NCI-H226 (cell line): ENCODE measurements around the gene VARS1.
A peak's percentile ranks its signal among the peaks of the same experiment; 100 is the strongest.

ENCODE experiments used
- DNase-seq: peaks from one replicate; pipeline ENCODE4 v3.0.0-alpha.2; 2015

VARS1 gene

DNA sequence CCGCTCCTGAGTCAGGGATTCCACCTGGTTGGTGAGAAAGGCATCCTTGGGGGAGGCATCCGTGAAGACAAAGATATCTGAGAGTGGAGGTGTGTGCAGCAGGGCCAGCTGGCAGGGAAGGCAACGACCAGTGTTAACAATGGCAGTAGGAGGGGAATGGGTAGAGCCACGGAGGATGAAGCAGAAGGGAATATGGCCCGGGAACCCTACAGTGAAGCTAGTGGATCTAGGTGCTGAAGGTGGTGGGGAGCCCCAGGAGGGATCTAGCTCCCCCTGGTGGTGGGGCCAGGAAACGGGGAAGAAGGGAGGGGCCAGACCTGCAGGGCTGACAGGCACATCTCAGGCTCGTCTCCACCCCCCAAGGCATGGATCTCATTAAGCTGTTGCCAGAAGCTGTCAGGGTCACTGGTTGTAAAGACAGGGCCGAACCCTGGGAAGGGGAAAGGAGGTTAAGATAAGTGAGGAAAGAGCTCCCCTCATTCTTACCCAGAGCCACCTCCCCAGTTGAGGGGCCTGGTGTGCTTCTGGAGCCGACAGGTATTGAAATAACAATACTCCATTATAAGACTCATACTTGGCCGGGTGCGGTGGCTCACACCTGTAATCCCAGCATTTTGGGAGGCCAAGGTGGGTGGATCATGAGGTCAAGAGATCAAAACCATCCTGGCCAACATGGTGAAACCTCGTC, 25.7 kb downstream of the VARS1 start:
- peak; percentile 39 for DNase-seq

DNA sequence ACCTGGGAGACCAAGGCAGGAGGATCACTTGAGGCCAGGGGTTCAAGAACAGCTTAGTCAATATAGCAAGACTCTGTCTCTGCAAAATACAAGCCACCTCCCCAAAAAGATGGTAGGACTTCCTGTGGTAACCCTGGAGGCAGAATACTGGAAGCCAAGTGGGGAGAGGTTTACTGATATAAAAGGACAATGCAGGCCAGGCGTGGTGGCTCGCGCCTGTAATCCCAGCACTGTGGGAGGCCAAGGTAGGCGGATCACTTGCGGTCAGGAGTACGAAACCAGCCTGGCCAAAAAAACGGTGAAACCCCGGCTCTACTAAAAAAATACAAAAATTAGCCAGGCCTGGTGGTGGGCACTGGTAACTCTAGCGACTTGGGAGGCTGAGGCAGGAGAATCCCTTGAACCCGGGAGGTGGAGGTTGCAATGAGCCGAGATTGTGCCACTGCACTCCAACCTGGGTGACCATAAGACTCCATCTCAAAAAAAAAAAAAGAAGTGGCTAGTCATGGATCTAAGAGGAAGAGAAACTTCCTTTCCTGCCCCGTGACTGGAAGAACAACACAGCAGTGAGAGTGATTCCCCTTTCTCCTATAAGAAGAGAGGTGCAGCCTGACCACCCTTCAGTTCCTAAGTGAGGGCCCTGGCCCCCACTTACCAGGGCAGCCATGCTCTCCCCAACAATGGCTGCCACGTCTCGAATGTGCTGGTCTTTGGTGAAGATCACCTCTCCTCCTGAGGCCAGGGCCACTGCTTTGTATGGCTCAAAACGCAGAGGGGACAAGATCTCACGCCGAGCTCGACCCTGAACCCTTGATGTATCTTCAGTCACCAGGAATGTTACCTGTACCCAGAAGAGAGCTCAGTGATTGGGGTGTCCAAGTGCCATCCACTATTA, 26.9 kb downstream of the VARS1 start:
- no peak for DNase-seq

DNA sequence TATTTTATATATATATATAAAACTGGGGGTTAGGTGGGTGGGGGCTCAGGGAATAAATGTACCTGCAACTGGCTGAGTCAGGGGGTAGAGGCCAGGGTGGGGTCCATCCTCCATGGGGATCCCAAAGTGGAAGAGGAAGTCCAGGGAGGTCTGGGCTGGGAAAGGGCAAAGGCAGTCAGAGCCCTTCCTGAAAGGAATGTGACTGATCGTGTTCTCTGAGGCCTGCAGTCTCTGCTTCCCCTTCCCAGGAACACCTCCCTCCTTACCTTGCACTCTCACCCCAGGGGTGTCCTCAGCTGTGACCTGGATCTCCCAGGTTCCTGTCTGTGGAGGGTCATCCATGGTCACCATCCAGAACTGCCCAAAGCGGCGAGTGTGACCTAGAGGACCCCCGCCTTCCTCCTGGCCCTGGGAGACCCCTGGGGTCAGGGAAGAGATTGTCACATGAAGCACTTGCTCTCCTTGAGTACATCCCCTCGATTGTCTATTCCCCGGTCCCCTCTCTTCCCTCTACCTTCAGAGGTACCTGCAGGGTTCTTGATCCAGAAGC, 28.4 kb downstream of the VARS1 start:
- no peak for DNase-seq

DNA sequence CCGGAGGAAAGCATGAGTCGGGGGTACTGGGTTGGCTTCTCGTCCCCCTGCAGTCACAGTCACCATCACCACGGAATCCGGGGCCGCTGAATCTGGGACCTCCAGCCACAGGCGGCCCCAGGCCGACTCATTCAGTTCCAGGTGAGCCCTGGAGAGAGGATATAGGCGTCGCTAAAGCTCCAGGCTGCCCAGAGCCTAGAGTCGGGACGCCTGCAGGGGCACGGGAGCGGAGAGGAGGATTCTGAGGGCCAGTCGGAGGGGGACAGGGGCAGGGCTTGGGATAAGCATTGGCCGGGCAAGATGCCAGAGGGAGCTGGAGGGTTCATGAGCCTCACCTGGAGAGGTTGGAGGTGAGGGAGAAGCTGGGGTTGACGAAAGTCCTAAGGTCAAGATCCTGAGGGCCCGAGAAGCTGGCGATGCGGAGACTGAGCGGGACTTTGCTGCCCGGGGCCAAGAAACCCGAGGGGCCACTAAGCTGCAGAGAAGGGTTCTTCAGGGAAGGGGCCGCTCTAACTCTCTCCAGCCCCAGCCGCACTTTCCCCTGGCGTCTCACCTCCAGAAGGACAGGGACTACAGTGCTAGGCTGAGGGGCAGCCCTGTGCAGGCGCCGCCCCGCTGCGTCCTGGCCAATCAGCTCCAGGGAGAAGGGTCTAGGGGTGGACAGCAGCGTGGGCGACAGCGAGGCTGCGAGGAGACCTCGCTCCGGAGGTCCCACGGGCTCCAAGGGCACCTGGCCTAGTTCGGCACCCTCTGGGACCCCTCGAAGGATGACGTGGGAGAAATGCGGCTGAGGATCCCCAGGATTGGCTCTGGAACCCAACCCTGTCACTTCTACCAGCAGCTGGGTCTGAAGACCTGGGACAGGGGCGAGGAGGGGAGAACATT, 29.4 kb downstream of the VARS1 start:
- DNase-seq = no peak

DNA sequence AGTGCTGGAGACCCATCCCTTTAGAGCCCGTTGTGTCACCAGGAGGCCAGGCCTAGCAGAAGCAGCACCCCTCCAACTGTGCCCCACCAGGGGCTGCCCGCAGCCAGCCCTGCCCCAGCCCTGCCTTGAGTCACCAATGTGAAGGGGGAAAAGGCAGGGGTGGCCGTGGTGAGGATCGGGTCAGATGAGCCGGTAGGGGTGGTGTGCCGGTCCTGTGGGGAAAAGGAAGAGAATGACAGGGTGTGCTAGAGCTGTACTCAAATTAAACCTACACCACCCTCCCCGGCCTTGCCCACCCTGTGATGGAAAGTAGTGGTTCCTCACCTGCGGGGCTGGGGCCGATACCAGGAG, 30.0 kb downstream of the VARS1 start:
- DNase-seq = no peak

DNA sequence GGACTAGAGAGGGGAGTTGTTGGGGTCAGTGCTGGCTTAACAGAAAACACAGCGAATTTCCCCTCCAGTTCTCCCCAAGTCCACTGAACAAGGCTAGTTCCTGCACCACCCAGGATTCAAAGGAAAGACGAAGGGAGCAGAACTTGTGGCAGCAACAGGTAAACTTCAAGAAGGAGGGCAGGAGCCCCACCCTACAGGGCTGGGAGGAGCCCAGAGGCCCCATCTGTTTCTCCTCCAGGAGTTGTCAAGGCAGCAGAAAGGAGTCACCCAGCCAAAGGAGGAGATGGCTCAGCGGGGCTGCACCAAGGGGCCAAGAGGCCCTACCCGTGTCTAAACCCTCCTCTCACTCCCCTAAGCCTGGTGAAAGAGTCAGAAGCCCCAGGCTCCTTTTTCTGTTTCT, 31.4 kb downstream of the VARS1 start:
- no peak for DNase-seq

DNA sequence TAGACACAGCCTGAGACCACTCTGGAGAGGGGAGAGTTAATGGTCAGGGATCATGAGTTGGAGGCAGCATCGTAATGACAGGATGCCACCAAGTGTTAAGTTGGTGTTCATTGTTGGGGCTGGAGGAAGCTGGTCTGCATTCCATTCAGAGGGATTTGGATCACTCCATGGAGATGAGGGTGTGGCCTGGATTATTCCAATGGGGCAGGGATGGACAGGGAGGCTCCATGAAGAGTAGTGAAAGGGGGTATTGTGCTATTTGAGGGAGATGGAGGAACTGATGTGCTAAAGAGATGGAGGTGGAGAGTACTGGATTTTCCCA, 32.0 kb downstream of the VARS1 start:
- DNase-seq = peak; percentile 48

DNA sequence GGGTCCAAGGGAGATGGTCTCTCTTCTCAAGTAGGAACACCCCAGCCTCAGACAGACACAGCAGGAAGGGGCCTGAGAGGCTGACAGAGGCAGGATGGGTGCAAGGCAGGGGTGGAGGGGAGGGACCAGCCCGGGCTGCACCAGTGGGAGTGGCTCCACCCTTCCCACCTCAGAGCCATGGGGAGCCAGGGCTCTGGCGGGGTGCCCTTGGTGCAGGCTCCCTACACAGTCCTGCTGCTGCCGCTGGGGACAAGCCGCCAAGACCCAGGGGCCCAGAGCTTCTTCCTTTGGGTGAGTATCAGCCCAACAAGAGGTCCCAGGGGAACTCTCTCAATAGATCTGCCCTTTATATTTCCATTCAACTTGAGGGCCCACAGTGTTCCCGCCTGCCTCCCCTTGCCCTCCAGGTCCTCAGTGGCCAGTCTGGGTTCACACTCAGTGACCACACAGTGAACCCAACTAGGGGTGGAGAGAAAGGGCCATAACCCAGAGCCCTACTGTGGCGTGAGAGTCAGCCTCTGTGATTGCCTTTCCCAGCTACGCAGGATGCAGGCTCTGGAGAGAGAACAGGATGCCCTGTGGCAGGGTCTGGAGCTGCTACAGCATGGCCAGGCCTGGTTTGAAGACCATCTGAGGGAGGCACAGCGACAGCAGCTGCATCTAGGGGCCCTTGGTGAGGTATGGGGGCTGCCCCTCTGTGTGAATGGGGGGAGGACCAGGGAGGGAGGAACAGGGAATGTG, 32.5 kb downstream of the VARS1 start:
- DNase-seq = no peak

DNA sequence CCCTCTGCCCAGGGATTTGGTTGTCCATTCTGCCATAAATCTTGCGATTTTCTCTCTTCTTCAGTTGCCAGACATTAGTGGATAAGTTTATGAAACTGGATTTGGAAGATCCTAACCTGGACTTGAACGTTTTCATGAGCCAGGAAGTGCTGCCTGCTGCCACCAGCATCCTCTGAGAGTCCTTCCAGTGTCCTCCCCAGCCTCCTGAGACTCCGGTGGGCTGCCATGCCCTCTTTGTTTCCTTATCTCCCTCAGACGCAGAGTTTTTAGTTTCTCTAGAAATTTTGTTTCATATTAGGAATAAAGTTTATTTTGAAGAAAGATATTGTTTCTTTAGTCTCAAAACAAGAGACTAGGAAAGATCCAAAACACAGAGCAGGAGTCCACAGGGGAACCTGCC, 33.2 kb downstream of the VARS1 start, which contains the start of gene SAPCD1:
Gene SAPCD1 (plus strand): TSS at position 301 of the 400 bp plus-strand sequence. CDS start 399 bp downstream, outside the sequence.
- no peak for DNase-seq

DNA sequence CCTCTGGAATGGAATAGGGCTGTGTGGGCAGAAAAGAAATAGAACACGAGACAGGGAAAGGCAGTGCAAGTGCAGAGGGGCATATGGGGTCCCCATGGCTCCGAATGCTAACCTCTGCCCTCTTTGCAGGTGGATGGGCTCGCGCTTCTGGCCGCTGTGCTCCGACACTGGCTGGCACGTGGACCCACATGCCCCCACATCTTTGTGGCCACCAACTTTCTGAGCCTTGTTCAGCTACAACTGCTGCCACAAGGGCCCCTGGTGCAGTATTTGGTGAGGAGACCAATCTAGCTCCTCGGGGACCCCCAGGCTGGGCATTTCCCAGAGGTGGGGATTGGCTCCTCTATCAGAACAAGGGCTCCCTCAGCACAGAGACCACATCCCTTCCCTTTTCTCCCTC, 34.2 kb downstream of the VARS1 start:
- DNase-seq = no peak

DNA sequence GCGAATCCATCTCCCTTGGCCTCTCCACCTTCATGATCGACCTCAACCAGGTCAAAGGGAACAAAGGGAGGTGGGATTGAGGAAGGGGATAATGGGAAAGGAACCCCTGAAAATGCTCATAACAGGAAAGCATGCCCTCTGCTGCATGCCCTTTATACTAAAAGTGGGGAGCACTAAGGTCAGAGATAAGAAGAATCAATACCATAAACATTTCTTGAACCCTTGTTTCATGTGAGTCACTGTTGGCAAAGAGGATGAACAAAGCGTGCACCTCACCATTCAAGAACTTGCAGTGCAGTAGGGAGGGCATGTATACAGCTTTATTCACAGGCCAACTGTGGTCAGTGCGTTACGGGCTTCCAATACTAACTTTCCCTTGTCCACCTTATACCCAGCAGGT, 34.8 kb downstream of the VARS1 start:
- no peak for DNase-seq

DNA sequence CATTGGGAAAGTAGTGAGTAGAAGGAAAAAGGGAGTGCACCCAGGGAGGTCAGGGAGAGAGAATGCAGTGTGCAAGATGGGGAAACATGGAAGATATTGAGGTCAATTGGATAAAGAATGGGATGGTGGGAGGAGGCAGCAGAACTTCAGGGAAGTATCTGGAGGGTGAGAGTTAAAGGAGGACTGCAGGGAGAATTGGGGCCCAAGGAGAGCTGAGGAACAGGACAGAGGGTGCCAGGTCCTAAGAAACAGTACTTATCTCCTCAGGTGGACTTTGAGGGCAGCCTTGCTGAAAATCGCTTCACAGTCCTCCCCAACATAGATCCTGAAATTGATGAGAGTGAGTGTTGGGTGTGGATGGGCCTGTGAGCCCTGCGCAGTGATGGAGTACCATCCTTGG, 37.3 kb downstream of the VARS1 start:
- no peak for DNase-seq

DNA sequence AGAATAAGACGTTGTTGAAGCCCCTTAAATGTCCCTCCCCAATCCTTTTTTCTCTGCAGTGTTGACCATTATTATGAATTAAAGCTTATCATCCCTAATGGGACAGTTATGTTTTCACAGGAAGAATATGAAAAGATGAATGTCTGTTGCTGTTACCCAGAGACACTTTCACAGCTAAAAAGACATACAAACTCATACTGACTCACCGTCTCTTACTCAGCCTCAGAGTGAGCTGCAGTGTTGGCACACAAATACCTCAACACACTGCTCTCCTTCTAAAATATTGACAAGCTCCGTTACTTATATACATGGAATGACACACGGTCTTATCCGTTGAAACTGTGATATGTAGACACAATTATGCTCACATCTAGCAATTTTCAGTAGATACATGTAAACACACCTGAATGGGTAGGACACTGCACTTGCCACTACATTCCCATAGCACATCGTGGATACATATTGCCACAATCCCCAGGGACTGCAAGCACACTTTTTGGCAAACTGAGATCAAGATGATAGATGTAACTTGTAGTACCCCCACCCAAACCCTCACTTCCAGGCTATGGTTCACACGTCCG, 42.7 kb downstream of the VARS1 start:
- DNase-seq = peak; percentile 55

DNA sequence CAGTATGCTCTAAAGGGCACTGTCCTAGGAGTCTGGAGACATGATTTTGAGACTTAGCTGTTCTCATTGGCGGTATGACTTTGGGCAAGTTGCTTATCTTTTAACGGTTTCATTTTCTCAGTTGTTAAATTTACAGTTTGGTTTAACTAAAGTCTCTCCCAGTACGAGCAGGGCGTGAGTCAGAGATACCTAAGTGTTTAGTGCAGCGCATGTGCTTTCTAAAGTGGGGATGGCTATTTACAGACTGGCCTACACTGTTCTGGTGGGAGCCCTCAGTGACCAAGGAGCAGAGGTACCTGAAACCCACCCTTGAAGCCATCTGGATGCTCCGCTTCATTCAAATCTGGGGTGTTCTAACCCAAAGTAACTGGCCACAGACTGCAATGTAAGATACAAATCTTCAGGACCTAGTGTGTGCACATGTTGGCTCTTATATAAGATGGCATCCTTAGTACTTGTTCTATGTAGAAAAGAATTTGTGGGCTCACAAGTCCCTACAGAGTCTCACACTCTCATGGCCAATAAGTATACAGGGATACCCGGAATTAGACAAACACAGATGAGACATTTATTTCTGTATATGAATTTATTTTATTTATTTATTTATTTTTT, 45.0 kb downstream of the VARS1 start:
- peak; percentile 39 for DNase-seq

DNA sequence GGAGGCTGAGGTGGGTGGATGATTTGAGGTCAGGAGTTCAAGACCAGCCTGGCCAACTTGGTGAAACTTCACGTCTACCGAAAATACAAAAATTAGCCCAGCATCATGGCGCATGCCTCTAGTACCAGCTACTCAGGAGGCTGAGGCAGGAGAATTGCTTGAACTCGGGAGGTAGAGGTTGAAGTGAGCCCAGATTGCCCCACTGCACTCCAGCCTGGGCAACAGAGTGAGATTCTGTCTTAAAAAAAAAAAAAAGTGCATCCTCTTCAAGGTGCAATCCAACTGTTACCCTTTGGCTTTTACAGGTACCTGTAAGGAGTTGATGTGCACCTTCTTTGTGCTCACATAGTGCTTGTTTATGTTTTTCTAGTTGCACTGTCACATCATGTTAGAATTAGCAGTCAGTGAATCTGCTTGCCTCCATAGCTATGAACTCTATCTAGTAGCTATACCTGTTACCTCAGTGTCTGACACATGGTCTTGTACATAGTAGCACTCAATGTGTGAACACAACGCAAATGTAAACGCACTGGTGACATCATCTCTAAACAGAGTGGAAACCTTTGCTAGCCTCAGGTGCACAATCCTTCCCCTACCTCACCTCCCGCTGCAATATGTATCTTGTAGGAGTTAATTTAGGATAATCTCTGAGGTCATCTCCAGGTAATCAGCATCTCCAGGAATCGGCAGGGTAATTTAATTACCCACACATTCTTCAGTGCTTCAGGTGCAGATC, 46.1 kb downstream of the VARS1 start:
- no peak for DNase-seq
